Measurements from ENCODE around the gene UBAC2. TPM values are rescaled to one million over a fixed set of nuclear protein-coding genes. Genes with fewer than 3 reads are reported as not detected.
"Not testable (repeated sequence)": the region's sequence is repeated elsewhere in the genome, so short reads cannot be mapped to it uniquely, and the experiment has no call there.

Gene UBAC2
- total RNA-seq, 2 experiments from 2014 or later: 52.8 to 60.8 TPM

- Mint-ChIP-seq H3K4me1 (peaks cover 43% of the 10 kb centered on the region), H3K27me3 (no peaks in the 10 kb centered on the region), H3K4me3 (peak overlapping the region; percentile 67), H3K27ac (peak overlapping the region; percentile 87), H3K9me3 (ENCODE audit: low read depth) (no peaks in the 10 kb centered on the region), H3K36me3 (peaks cover 34% of the 10 kb centered on the region)
- CTCF ChIA-PET: interaction anchor here (0.7 to 2.5 kb wide), 5 partner anchors 9 to 34 kb away, joined by 3 to 11 read pairs (median 3); no protein-coding TSS in a partner anchor
- DNase-seq (no peak), ATAC-seq (peak; percentile 90)
These were observed 37.5 kb downstream of the UBAC2 start for GRCh38 chr13:99237981-99238662.

DNA sequence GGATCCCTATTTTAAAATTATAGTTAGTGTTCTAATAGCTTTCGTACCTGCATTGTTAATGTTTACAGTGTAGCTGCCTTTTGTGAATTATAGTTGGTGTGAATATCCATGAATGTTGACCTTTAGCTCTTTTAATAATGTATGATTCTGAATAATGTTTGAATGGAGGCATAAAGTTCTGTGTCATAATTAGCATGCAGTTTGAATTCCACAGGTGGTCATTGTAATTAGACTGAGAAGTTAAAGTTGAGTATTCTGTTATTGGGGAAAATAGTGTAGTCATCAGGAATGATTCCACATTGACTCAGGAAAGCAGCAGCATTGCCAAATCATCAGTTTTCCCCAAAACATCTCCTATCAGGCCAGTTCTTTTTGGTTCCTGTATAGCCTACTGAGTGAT, 45.4 kb downstream of the UBAC2 start:
- DNase-seq: no peak
- peaks cover 47% of the 10 kb centered on the region for H3K36me3 Mint-ChIP-seq
- CTCF ChIA-PET: interaction anchor here (0.7 to 2.3 kb wide), 3 partner anchors 15 to 69 kb away, joined by 3 to 5 read pairs (median 4); no protein-coding TSS in a partner anchor
- H3K27me3 Mint-ChIP-seq: no peaks in the 10 kb centered on the region
- ATAC-seq: no peak
- no peak overlapping the region for H3K27ac Mint-ChIP-seq
- H3K4me1 Mint-ChIP-seq: peaks cover 24% of the 10 kb centered on the region
- H3K4me3 Mint-ChIP-seq: no peak overlapping the region
- H3K9me3 Mint-ChIP-seq (ENCODE audit: low read depth): no peaks in the 10 kb centered on the region

DNA sequence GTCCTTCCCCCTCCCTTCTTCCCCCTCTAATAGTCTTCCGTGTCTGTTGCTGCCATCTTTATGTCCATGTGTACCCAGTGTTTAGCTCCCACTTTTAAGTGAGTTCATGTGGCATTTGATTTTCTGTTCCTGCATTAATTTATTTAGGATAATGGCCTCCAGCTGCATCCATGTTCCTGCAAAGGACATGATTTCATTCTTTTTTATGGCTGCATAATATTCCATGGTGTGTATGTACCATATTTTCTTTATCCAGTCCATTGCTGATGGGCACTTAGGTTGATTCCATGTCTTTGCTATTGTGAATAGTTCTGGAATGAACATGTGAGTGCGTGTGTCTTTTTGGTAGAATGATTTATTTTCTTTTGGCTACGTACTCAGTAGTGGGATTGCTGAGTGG, 48.5 kb downstream of the UBAC2 start:
- Mint-ChIP-seq H3K36me3 (peaks cover 50% of the 10 kb centered on the region), H3K4me1 (peaks cover 41% of the 10 kb centered on the region)
- H3K4me3 Mint-ChIP-seq; H3K27me3 Mint-ChIP-seq; H3K9me3 Mint-ChIP-seq (ENCODE audit: low read depth); H3K27ac Mint-ChIP-seq; DNase-seq; ATAC-seq: not testable (repeated sequence)
- CTCF ChIA-PET: interaction anchor here (1.0 to 2.0 kb wide), 3 partner anchors 17 to 73 kb away, joined by 3 to 5 read pairs (median 4); no protein-coding TSS in a partner anchor

DNA sequence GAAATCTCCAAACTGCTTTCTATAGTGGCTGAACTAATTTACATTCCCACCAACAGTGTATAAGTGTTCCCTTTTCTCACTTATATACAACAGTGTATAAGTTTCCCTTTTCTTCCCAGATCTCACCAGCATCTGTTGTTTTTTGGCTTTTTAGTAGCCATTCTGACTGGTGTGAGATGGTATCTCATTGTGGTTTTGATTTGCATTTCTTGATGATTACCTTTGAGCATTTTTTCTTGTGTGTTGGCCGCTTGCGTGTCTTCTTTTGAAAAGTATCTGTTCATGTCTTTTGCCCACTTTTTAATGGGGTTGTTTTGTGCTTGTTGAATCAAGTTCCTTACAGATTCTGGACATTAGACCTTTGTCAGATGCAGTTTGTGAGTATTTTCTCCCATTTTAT, 49.0 kb downstream of the UBAC2 start:
- ATAC-seq; DNase-seq; H3K27ac Mint-ChIP-seq; H3K4me3 Mint-ChIP-seq; H3K27me3 Mint-ChIP-seq; H3K9me3 Mint-ChIP-seq (ENCODE audit: low read depth): not testable (repeated sequence)
- peaks cover 42% of the 10 kb centered on the region for H3K4me1 Mint-ChIP-seq
- CTCF ChIA-PET: interaction anchor here (1.0 to 2.0 kb wide), 3 partner anchors 11 to 73 kb away, joined by 3 to 5 read pairs (median 4); no protein-coding TSS in a partner anchor
- H3K36me3 Mint-ChIP-seq: peaks cover 48% of the 10 kb centered on the region

- no peaks in the 10 kb centered on the region for H3K9me3 Mint-ChIP-seq (ENCODE audit: low read depth)
- H3K27me3 Mint-ChIP-seq: no peaks in the 10 kb centered on the region
- DNase-seq (no peak), ATAC-seq (peak; percentile 35)
- no peak overlapping the region for H3K4me3 Mint-ChIP-seq
- H3K4me1 Mint-ChIP-seq: peaks cover 53% of the 10 kb centered on the region
- CTCF ChIA-PET: interaction anchor here (1.0 to 2.8 kb wide), 8 partner anchors 15 to 188 kb away, joined by 3 to 17 read pairs (median 6); no protein-coding TSS in a partner anchor
- peaks cover 52% of the 10 kb centered on the region for H3K36me3 Mint-ChIP-seq
- H3K27ac Mint-ChIP-seq: peak overlapping the region; percentile 60
These were observed 50.5 kb downstream of the UBAC2 start for GRCh38 chr13:99250982-99251825.

DNA sequence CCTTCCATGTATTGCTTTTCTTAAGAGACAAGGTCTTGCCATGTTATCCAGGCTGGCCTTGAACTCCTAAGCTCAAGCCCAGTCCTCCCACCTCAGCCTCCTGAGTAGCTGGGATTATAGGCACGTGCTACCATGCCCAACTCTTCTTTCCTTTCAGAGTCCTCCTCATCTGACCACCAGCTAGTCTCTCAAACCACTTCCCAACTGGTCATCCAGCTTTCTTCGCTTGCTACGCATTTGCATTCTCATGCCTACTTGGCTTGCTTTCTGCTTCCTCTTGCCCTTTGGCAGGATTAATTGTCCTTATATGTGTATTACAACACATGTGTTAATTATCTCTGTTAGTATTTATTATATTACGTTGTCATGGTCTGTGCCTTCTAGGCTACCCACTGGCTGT, 51.3 kb downstream of the UBAC2 start:
- no peak overlapping the region for H3K4me3 Mint-ChIP-seq
- CTCF ChIA-PET: interaction anchor here (1.0 to 2.8 kb wide), 8 partner anchors 14 to 187 kb away, joined by 3 to 17 read pairs (median 6); no protein-coding TSS in a partner anchor
- H3K4me1 Mint-ChIP-seq: peaks cover 56% of the 10 kb centered on the region
- peaks cover 54% of the 10 kb centered on the region for H3K36me3 Mint-ChIP-seq
- H3K27me3 Mint-ChIP-seq: no peaks in the 10 kb centered on the region
- no peaks in the 10 kb centered on the region for H3K9me3 Mint-ChIP-seq (ENCODE audit: low read depth)
- H3K27ac Mint-ChIP-seq: peak overlapping the region; percentile 60
- DNase-seq (no peak), ATAC-seq (peak; percentile 1)

GRCh38 chr13:99254830-99255229, 54.2 kb downstream of the UBAC2 start:
- CTCF ChIA-PET: interaction anchor here (0.9 to 4.2 kb wide), 10 partner anchors 9 to 182 kb away, joined by 3 to 24 read pairs (median 9); no protein-coding TSS in a partner anchor
- peak overlapping the region; percentile 65 for H3K4me3 Mint-ChIP-seq
- ATAC-seq: peak; percentile 26
- peak overlapping the region; percentile 87 for H3K27ac Mint-ChIP-seq
- peaks cover 44% of the 10 kb centered on the region for H3K36me3 Mint-ChIP-seq
- peaks cover 67% of the 10 kb centered on the region for H3K4me1 Mint-ChIP-seq
- H3K9me3 Mint-ChIP-seq (ENCODE audit: low read depth): no peaks in the 10 kb centered on the region
- no peak for DNase-seq
- no peaks in the 10 kb centered on the region for H3K27me3 Mint-ChIP-seq

DNA sequence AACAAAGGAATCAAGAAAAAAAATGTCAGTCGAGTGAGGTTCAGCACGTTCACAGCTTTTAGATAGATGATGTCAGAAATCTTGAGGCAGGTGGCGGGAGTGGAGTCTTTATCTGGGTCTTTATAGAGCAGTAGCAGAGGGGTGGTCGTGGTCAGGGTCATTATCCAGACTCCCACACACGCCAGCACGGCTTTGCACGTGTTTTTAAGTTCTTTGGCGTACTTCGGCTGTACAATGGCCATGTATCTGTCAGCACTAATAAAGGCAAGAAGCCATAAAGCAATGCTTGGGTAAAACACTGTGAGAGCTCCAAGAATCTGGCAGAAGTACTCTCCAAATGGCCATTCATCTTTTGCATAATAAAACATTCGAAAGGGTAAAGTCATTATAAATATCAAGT, 54.6 kb downstream of the UBAC2 start:
- DNase-seq: no peak
- peaks cover 44% of the 10 kb centered on the region for H3K36me3 Mint-ChIP-seq
- ATAC-seq: peak; percentile 6
- H3K4me3 Mint-ChIP-seq: peak overlapping the region; percentile 65
- no peaks in the 10 kb centered on the region for H3K9me3 Mint-ChIP-seq (ENCODE audit: low read depth)
- no peaks in the 10 kb centered on the region for H3K27me3 Mint-ChIP-seq
- peak overlapping the region; percentile 87 for H3K27ac Mint-ChIP-seq
- peaks cover 67% of the 10 kb centered on the region for H3K4me1 Mint-ChIP-seq
- CTCF ChIA-PET: interaction anchor here (1.0 to 4.2 kb wide), 16 partner anchors 9 to 182 kb away, joined by 3 to 24 read pairs (median 6); partner anchors contain the start of gene UBAC2

GRCh38 chr13:99256283-99256682, 55.6 kb downstream of the UBAC2 start:
- Mint-ChIP-seq H3K27ac (peak overlapping the region; percentile 87), H3K27me3 (no peaks in the 10 kb centered on the region), H3K4me1 (peaks cover 66% of the 10 kb centered on the region), H3K9me3 (ENCODE audit: low read depth) (no peaks in the 10 kb centered on the region), H3K4me3 (peak overlapping the region; percentile 65), H3K36me3 (peaks cover 38% of the 10 kb centered on the region)
- DNase-seq: no peak
- ATAC-seq: no peak
- CTCF ChIA-PET: interaction anchor here (0.7 to 4.2 kb wide), 20 partner anchors 8 to 243 kb away, joined by 3 to 24 read pairs (median 4); partner anchors contain the start of gene UBAC2

- H3K36me3 Mint-ChIP-seq: peaks cover 37% of the 10 kb centered on the region
- ATAC-seq (no peak), DNase-seq (no peak)
- peaks cover 62% of the 10 kb centered on the region for H3K4me1 Mint-ChIP-seq
- no peaks in the 10 kb centered on the region for H3K9me3 Mint-ChIP-seq (ENCODE audit: low read depth)
- H3K4me3 Mint-ChIP-seq: peak overlapping the region; percentile 65
- CTCF ChIA-PET: interaction anchor here (0.7 to 4.2 kb wide), 14 partner anchors 9 to 242 kb away, joined by 3 to 24 read pairs (median 8); partner anchors contain the start of gene UBAC2
- H3K27me3 Mint-ChIP-seq: no peaks in the 10 kb centered on the region
- peak overlapping the region; percentile 87 for H3K27ac Mint-ChIP-seq
These were observed 56.1 kb downstream of the UBAC2 start for GRCh38 chr13:99256709-99257108.

DNA sequence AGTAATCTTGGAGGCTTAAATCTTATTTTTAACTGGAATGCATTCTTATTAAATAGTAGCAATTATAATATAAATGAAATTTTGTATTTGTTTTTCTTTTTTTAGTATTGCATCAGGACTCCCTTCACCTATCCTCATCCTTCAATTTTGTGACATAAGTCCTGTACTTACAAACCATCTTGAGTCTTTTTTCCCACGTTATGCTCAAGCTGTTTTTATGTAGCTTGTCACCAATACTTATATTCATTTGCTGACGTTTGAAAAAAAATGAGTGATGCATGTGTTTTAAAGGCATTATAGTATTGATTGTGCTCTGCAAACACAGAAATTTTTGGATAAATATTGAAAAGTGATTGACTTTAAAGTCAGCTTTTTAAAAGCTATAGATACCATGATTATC, 56.6 kb downstream of the UBAC2 start:
- DNase-seq (no peak), ATAC-seq (no peak)
- Mint-ChIP-seq H3K27me3 (no peaks in the 10 kb centered on the region), H3K9me3 (ENCODE audit: low read depth) (no peaks in the 10 kb centered on the region), H3K36me3 (peaks cover 34% of the 10 kb centered on the region), H3K4me1 (peaks cover 58% of the 10 kb centered on the region), H3K4me3 (peak overlapping the region; percentile 65), H3K27ac (peak overlapping the region; percentile 87)
- CTCF ChIA-PET: interaction anchor here (0.8 to 4.2 kb wide), 13 partner anchors 9 to 242 kb away, joined by 3 to 24 read pairs (median 4); partner anchors contain the start of gene UBAC2

DNA sequence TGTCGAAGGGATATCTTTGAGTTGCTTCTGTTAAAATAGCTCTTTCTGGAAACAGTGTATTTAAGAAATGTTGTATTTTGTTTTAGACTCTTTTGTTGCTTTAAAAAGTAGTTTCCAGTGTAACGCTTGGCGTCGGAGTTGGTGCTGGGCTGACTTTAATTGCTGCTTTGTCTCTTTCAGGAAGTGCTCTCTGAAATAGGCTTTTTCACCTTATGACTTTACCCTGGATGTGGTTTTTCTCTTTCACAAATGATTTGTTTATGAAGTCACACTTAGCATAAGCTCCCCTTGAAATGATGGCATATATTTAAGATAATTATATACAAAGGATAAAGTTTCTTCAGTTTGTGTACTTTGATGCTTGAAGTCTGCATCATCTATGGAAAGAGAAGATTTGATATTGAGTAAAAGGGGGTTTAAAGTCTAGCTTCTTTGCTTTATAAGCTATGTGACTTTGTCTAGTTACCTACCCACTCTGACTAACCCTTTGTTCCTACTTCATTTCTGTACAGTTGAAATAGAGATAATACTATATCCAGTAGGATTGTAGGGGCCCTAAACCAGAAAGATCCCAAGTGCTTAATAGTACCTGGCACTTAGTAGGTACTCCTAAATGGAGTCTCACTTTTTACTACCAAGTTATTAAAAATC, 57.7 kb downstream of the UBAC2 start, which contains the start of gene GPR18:
Gene GPR18, minus strand, starts transcription at position 170 of the 651 bp plus-strand sequence. CDS start 2,507 bp downstream, outside the sequence.
- no peaks in the 10 kb centered on the region for H3K9me3 Mint-ChIP-seq (ENCODE audit: low read depth)
- H3K36me3 Mint-ChIP-seq: peaks cover 34% of the 10 kb centered on the region
- ATAC-seq (peak; percentile 83), DNase-seq (peak; percentile 61)
- H3K27me3 Mint-ChIP-seq: no peaks in the 10 kb centered on the region
- peak within 1 kb of the TSS; percentile 86 for H3K4me3 Mint-ChIP-seq
- H3K4me1 Mint-ChIP-seq: peaks cover 57% of the 10 kb centered on the region
- H3K27ac Mint-ChIP-seq: peak within 1 kb of the TSS; percentile 94
- CTCF ChIA-PET: interaction anchor here (0.7 to 4.2 kb wide), 16 partner anchors 8 to 241 kb away, joined by 3 to 24 read pairs (median 4); partner anchors contain the start of gene UBAC2

Measured in activated CD8-positive, alpha-beta memory T cell treated with anti-CD3 and anti-CD28 coated beads, Interleukin-2, amount 10 ng/mL, durations not matched to agents 7 days and 5 days (primary cell).